Left cardiac atrium (tissue), 4 donors: ENCODE measurements around the gene MAML3. TPM values are rescaled to one million over a fixed set of nuclear protein-coding genes. Genes with fewer than 3 reads are reported as not detected.

Experiments
- ATAC-seq, 2 donors: fragments of 200-7000 bp; cut with Tn5 transposase; one replicate each; pipeline ENCODE4 v1.9.1; 2020; ENCODE audit warnings: mild to moderate bottlenecking in 2 of 2, moderate library complexity in 2 of 2
- DNase-seq: peaks from one replicate; pipeline ENCODE4 v3.0.0-alpha.2; 2020
- intact Hi-C, 2 donors: fragments of 100-400 bp; cut with DNase I; formaldehyde crosslinking; loops; one replicate each; pipeline versions ENCODE4 v1.14.1 to v1.15.1; 2022 to 2023
- total RNA-seq, 2 donors: library from RNA; stranded (reverse); fragmentation: NEBNext Ultra II Directional; extraction: Animal tissue kit (Norgen Biotek cat#: 25700); gene quantifications; one replicate each; pipeline ENCODE4 v1.2.1, GENCODE V29; 2021
- donor health status: DM: no; HTN: yes; CAD: no.
- donor health status: DM: no; HTN: yes; CAD: no; lungs with severe emphysema.
- donor health status: DM: yes; HTN: yes; CAD: no.
- donor health status: Dilated cardiomyopathy.

MAML3 gene
- total RNA-seq, 2 donors from 2014 or later, result 2.6 to 3.0 TPM

- ATAC-seq (no peak), DNase-seq (no peak)
- intact Hi-C loops, result no loop called here
These were observed 374.3 kb downstream of the MAML3 start for GRCh38 chr4:139779691-139780090.

GRCh38 chr4:139777757-139778156, 376.2 kb downstream of the MAML3 start:
- intact Hi-C loops, result no loop called here
- peak; percentile 27 to 82 for ATAC-seq

GRCh38 chr4:139776235-139776634, 377.7 kb downstream of the MAML3 start:
- ATAC-seq (no peak), DNase-seq (no peak)
- intact Hi-C loops, result no loop called here

More at GRCh38 chr4:139777757-139778156, 376.2 kb downstream of the MAML3 start:
- no peak for DNase-seq

GRCh38 chr4:139774759-139775487, 379.1 kb downstream of the MAML3 start:
- ATAC-seq (no peak), DNase-seq (no peak)
- intact Hi-C loops, result no loop called here

- DNase-seq (no peak), ATAC-seq (no peak)
- intact Hi-C loops, result no loop called here
These were observed 380.2 kb downstream of the MAML3 start for GRCh38 chr4:139773560-139774318.

GRCh38 chr4:139770361-139770760, 383.6 kb downstream of the MAML3 start:
- ATAC-seq (peak; percentile 84 to 95), DNase-seq (peak; percentile 57)
- intact Hi-C loops, result no loop called here

GRCh38 chr4:139769364-139769763, 384.6 kb downstream of the MAML3 start:
- intact Hi-C loops, result no loop called here
- DNase-seq (no peak), ATAC-seq (no peak)

GRCh38 chr4:139768896-139769295, 385.1 kb downstream of the MAML3 start:
- intact Hi-C loops, result no loop called here
- DNase-seq (no peak), ATAC-seq (no peak)

GRCh38 chr4:139768366-139768765, 385.6 kb downstream of the MAML3 start:
- DNase-seq (no peak), ATAC-seq (no peak)
- intact Hi-C loops, result no loop called here

- no peak for ATAC-seq
- intact Hi-C loops, result no loop called here
These were observed 386.4 kb downstream of the MAML3 start for GRCh38 chr4:139767585-139767984.

GRCh38 chr4:139767168-139767567, 386.8 kb downstream of the MAML3 start:
- DNase-seq, result no peak
- ATAC-seq, result no peak
- intact Hi-C loops, result no loop called here

More at GRCh38 chr4:139767585-139767984, 386.4 kb downstream of the MAML3 start:
- no peak for DNase-seq

GRCh38 chr4:139764686-139765310, 389.2 kb downstream of the MAML3 start:
- ATAC-seq (peak in 1 of 2 donors; percentile 25), DNase-seq (no peak)
- intact Hi-C loops, result no loop called here

- peak; percentile 65 to 74 for ATAC-seq
- DNase-seq, result peak; percentile 52
- intact Hi-C loops, result no loop called here
These were observed 389.8 kb downstream of the MAML3 start for GRCh38 chr4:139764182-139764581.

- no peak for DNase-seq
- intact Hi-C loops, result no loop called here
- peak; percentile 42 to 61 for ATAC-seq
These were observed 390.3 kb downstream of the MAML3 start for GRCh38 chr4:139763672-139764071.

GRCh38 chr4:139763205-139763604, 390.8 kb downstream of the MAML3 start:
- ATAC-seq (peak in 1 of 2 donors; percentile 5), DNase-seq (no peak)
- intact Hi-C loops, result no loop called here

- ATAC-seq (peak; percentile 61 to 72), DNase-seq (peak; percentile 57)
- intact Hi-C loops, result no loop called here
These were observed 391.3 kb downstream of the MAML3 start for GRCh38 chr4:139762720-139763119.

- DNase-seq (no peak), ATAC-seq (peak in 1 of 2 donors; percentile 5)
- intact Hi-C loops, result no loop called here
These were observed 392.5 kb downstream of the MAML3 start for GRCh38 chr4:139761461-139761860.

- intact Hi-C loops, result no loop called here
These were observed 393.4 kb downstream of the MAML3 start for GRCh38 chr4:139760567-139760966.

GRCh38 chr4:139759097-139759496, 394.9 kb downstream of the MAML3 start:
- intact Hi-C loops, result no loop called here
- no peak for DNase-seq
- no peak for ATAC-seq

More at GRCh38 chr4:139760567-139760966, 393.4 kb downstream of the MAML3 start:
- no peak for DNase-seq
- ATAC-seq, result no peak
